ENCODE data around the gene OPA3. TPM values are rescaled to one million over a fixed set of nuclear protein-coding genes. Genes with fewer than 3 reads are reported as not detected.

The OPA3 gene
- total RNA-seq, 1 donor from 2014 or later = 14.8 TPM

GRCh38 chr19:45590300-45591003 lies 5.8 kb upstream of the OPA3 start:
- Mint-ChIP-seq H3K9me3 (ENCODE audit: low read depth) (no peaks in the 10 kb centered on the region), H3K36me3 (ENCODE audit: low read depth) (no peaks in the 10 kb centered on the region), H3K4me3 (ENCODE audit: unreplicated experiment) (no peak overlapping the region), H3K27me3 (ENCODE audit: low read depth) (peaks cover 5% of the 10 kb centered on the region), H3K4me1 (ENCODE audit: low read depth) (no peaks in the 10 kb centered on the region), H3K27ac (ENCODE audit: unreplicated experiment) (no peak overlapping the region)
- no peak for TF ChIP-seq CTCF (IDR thresholded peaks at IDR 0.05)
- no peak for DNase-seq (ENCODE audit: low spot score)

- H3K36me3 Mint-ChIP-seq (ENCODE audit: low read depth) = no peaks in the 10 kb centered on the region
- no peaks in the 10 kb centered on the region for H3K9me3 Mint-ChIP-seq (ENCODE audit: low read depth)
- peaks cover 5% of the 10 kb centered on the region for H3K27me3 Mint-ChIP-seq (ENCODE audit: low read depth)
- no peak for DNase-seq (ENCODE audit: low spot score)
- H3K4me1 Mint-ChIP-seq (ENCODE audit: low read depth) = peaks cover 6% of the 10 kb centered on the region
- no peak for TF ChIP-seq CTCF (IDR thresholded peaks at IDR 0.05)
- H3K4me3 Mint-ChIP-seq (ENCODE audit: unreplicated experiment) = no peak overlapping the region
- H3K27ac Mint-ChIP-seq (ENCODE audit: unreplicated experiment) = no peak overlapping the region
Observed at GRCh38 chr19:45589768-45590167, 5.2 kb upstream of the OPA3 start.

GRCh38 chr19:45587873-45588272 lies 3.3 kb upstream of the OPA3 start:
- DNase-seq (ENCODE audit: low spot score) = no peak
- Mint-ChIP-seq H3K9me3 (ENCODE audit: low read depth) (no peaks in the 10 kb centered on the region), H3K27me3 (ENCODE audit: low read depth) (peaks cover 5% of the 10 kb centered on the region), H3K4me1 (ENCODE audit: low read depth) (peaks cover 17% of the 10 kb centered on the region), H3K36me3 (ENCODE audit: low read depth) (no peaks in the 10 kb centered on the region), H3K27ac (ENCODE audit: unreplicated experiment) (no peak overlapping the region), H3K4me3 (ENCODE audit: unreplicated experiment) (no peak overlapping the region)
- TF ChIP-seq CTCF (IDR thresholded peaks at IDR 0.05) = no peak

GRCh38 chr19:45585158-45585577 lies 566 bp upstream of the OPA3 start:
- no peak for DNase-seq (ENCODE audit: low spot score)
- Mint-ChIP-seq H3K4me3 (ENCODE audit: unreplicated experiment) (peak overlapping the region; percentile 89), H3K27me3 (ENCODE audit: low read depth) (no peaks in the 10 kb centered on the region), H3K36me3 (ENCODE audit: low read depth) (peaks cover 3% of the 10 kb centered on the region), H3K4me1 (ENCODE audit: low read depth) (peaks cover 24% of the 10 kb centered on the region), H3K27ac (ENCODE audit: unreplicated experiment) (peak overlapping the region; percentile 99), H3K9me3 (ENCODE audit: low read depth) (no peaks in the 10 kb centered on the region)
- TF ChIP-seq CTCF (IDR thresholded peaks at IDR 0.05) = no peak

- Mint-ChIP-seq H3K27ac (ENCODE audit: unreplicated experiment) (no peak overlapping the region), H3K4me3 (ENCODE audit: unreplicated experiment) (no peak overlapping the region), H3K9me3 (ENCODE audit: low read depth) (no peaks in the 10 kb centered on the region), H3K36me3 (ENCODE audit: low read depth) (peaks cover 3% of the 10 kb centered on the region), H3K27me3 (ENCODE audit: low read depth) (no peaks in the 10 kb centered on the region), H3K4me1 (ENCODE audit: low read depth) (peaks cover 44% of the 10 kb centered on the region)
- no peak for TF ChIP-seq CTCF (IDR thresholded peaks at IDR 0.05)
- DNase-seq (ENCODE audit: low spot score) = no peak
Observed at GRCh38 chr19:45581576-45581975, 3.0 kb downstream of the OPA3 start.
